ENCODE measurements around the gene TOM1. TPM values are rescaled to one million over a fixed set of nuclear protein-coding genes. Genes with fewer than 3 reads are reported as not detected.

Gene TOM1
- total RNA-seq, 1 donor from 2014 or later: 78.6 TPM

DNA sequence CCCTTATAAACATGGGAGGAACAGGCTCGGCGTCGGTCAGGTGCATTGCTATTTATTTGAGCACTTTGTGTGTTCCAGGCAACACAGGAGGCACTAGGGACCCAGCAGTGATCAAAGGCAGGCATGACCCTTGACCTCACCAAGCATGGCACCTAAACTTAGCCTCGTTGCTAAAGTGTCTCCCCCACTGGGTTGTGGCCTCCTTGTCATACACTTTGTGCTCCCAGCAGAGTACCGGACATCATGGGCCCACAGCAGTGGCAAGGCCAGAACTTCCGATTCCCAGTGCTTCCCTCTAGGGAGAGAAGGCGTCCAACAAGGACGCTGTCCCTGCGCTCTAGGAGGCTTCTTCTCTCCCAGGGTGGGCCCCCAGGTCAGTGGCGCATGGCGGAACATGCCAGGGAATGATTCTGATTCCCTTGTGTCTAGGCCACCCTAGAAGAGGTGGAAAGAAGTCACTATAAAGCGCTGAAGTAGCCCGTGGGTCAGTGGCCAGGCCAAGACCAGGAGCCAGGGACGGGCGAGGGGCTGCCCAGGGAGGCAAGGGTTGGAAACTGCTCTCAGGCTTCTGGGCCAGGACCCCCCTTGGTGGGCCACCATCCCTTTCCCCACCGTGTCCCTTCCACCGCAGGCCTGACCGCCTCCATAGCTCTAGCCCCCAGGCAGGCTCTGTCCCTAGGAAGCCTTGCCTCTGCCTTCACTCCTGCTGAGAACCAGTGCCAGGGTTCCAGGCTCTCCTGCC, 19.7 kb downstream of the TOM1 start:
- intact Hi-C loops (cut with micrococcal nuclease): no loop called here

DNA sequence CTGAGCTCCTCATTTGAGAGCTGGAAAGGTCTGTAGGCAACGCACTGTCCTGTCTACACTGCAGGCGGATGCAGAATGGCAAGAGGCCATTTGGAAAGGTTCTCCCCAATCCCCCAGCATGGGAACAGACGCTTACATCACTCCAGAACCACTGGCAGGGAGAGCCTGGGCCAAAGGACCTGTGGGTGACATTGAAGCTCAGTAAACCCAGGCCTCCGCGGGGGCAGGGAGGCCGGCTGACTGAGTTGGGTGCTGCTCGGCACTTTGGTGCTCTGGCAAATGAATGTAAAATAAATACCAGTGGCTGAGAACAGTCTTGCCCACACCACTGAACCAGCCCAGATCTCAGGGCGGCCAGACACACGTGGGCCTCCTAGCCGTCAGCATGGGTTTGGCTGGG, 22.4 kb downstream of the TOM1 start:
- peak; percentile 63 for DNase-seq
- ATAC-seq: peak; percentile 85
- intact Hi-C loops (cut with micrococcal nuclease): no loop called here

More for the DNA sequence above, 19.7 kb downstream of the TOM1 start:
- ATAC-seq: no peak
- DNase-seq: peak; percentile 18

GRCh38 chr22:35322893-35323292, 23.2 kb downstream of the TOM1 start:
- ATAC-seq (no peak), DNase-seq (no peak)
- intact Hi-C loops (cut with micrococcal nuclease): no loop called here

DNA sequence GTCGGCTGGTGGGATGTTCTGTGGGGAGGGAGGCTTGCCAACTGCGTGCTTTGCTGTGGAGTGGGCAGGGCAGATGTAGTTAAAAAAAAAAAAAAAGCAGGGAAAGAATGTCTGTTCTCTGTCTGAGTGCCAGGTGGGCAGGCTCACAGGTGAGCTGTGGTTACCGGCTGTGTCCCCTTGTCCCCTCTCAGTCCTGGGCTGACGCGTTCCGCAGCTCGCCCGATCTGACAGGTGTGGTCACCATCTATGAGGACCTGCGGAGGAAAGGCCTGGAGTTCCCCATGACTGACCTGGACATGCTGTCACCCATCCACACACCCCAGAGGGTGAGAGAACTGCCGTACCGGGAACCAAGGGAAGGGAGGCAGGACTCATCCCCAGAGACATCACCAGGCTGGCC, 23.6 kb downstream of the TOM1 start:
- intact Hi-C loops (cut with micrococcal nuclease): no loop called here
- ATAC-seq: no peak
- DNase-seq: no peak

DNA sequence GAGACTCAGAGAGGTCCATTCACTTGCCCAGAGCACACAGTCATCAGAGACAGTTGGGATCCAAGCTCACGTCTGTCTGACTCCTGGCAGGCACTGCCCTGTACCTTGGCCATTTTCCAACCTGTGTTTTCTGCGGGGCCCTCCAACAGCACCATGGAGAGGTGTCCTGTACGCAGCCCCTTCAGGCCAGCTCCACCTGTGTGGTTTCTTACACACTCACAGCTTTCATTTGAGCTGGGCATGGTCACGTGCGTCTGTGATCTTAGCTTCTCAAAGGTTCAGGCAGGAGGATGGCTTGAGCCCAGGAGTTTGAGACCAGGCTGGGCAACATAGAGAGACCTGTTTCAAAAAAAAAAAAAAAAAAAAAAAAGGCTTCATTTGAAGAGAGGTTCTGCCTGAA, 24.4 kb downstream of the TOM1 start:
- no peak for ATAC-seq
- no peak for DNase-seq
- intact Hi-C loops (cut with micrococcal nuclease): no loop called here

DNA sequence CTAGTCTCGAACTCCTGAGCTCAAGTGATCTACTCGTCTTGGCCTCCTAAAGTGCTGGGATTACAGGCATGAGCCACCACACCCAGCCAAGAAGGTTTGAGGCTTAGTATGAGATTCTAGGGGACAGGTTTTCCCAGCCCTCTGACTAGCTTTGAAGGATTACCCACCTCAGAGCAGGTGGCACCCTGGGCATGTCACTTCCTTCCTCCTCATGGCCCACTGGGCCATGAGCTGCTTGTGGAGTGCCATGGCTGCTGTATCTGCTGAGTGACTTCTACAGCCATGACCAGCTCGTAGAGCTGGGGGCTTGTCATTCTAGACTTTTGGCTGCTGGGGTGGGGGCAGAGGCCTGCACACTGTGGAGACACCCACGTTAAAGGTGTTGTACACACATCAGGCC, 25.1 kb downstream of the TOM1 start:
- no peak for DNase-seq
- ATAC-seq: no peak

GRCh38 chr22:35325209-35325608, 25.5 kb downstream of the TOM1 start:
- intact Hi-C loops (cut with micrococcal nuclease): no loop called here
- DNase-seq (no peak), ATAC-seq (no peak)

More for the DNA sequence above, 25.1 kb downstream of the TOM1 start:
- intact Hi-C loops (cut with micrococcal nuclease): no loop called here

- ATAC-seq (no peak), DNase-seq (peak; percentile 27)
- intact Hi-C loops (cut with micrococcal nuclease): no loop called here
Observed at GRCh38 chr22:35326854-35327562, 27.3 kb downstream of the TOM1 start.

DNA sequence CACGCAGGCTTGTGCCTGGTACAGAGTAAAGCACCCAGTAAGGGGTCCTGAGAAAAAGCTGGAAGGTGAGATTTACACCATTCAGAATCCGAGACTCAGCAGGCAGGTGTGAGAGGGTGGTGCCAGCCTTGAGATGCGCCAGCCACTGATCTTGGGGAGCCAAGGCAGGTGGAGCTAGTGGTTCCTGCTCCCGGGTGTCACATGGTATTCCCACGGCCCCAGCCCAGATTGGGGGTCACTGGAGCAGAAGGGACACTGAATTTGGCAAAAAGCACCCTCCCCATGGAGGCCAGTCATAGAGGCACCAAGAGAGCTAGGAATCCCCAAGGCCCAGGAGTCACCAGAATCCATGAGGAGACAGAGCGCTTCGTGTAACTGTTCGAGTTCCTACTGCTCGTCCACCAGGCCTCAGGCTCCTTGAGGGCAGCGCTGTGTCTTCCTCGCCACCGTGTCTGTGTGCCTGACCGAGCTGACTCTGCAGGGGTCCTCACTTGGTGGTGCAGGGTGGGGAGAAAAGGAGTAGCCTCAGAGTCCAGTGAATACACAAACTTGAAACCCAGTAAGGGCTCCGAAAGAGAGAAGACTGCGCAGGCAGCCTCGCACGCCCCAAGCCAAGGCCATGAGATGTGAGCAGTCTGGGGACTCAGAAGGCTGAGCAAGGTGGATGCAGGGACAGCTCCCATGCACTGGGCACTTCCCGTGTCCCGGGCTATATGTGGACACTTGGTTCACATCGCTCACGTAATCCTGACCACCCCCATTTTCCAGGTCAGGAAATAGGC, 28.2 kb downstream of the TOM1 start:
- intact Hi-C loops (cut with micrococcal nuclease): no loop called here
- ATAC-seq: no peak
- DNase-seq: peak; percentile 26

DNA sequence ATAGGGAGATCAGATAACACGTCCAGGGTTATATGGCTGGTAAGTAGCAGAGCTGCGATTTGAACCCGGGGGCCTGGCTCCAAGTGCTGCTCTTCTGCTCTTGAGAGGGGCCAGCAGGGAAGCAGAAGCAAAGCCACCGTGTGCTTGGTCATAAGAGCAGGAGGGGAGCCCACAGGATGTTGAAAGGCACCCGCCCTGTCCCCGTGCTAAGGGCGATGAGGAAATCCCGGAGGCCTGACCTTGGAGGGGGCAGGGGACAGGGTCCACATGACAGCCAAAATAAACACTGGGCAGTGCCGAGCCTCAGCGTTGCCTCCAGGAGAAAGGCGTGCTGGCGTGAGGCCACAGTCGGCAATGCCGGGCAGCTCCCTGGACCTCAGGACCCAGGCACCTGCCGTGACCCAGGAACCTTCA, 28.8 kb downstream of the TOM1 start:
- intact Hi-C loops (cut with micrococcal nuclease): no loop called here
- peak; percentile 16 for ATAC-seq
- peak; percentile 47 for DNase-seq

GRCh38 chr22:35329114-35329847, 29.6 kb downstream of the TOM1 start:
- DNase-seq (no peak), ATAC-seq (no peak)
- intact Hi-C loops (cut with micrococcal nuclease): no loop called here

DNA sequence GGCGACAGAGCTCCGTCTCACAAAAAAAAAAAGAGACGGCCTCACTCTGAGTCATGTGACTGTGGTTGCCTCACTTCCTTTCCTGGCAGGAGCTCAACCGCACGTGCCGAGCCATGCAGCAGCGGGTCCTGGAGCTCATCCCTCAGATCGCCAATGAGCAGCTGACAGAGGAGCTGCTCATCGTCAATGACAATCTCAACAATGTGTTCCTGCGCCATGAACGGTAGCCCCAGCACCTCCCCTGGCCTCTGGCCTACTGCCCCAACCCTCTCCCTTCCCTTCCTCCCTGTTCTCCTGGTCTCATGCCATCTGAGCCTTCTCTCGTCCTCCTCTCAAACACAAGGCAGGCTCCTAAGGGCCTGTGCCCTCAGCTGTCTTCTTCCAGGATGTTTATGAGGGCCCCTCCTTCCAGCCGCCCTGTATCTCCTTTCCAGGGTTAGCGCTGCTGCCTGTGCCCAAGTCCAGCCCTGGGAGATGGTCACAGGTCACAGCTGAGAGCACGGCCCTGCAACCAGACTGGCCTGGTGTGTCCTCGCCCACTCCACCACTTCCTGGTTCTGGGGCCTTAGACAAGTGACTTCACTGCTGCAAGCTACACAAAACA, 30.7 kb downstream of the TOM1 start:
- intact Hi-C loops (cut with micrococcal nuclease): no loop called here
- DNase-seq (peak; percentile 91), ATAC-seq (peak; percentile 89)

GRCh38 chr22:35332278-35332677, 32.6 kb downstream of the TOM1 start:
- ATAC-seq (peak; percentile 3), DNase-seq (no peak)
- intact Hi-C loops (cut with micrococcal nuclease): no loop called here

GRCh38 chr22:35333220-35333619, 33.5 kb downstream of the TOM1 start:
- intact Hi-C loops (cut with micrococcal nuclease): no loop called here
- DNase-seq (no peak), ATAC-seq (no peak)

DNA sequence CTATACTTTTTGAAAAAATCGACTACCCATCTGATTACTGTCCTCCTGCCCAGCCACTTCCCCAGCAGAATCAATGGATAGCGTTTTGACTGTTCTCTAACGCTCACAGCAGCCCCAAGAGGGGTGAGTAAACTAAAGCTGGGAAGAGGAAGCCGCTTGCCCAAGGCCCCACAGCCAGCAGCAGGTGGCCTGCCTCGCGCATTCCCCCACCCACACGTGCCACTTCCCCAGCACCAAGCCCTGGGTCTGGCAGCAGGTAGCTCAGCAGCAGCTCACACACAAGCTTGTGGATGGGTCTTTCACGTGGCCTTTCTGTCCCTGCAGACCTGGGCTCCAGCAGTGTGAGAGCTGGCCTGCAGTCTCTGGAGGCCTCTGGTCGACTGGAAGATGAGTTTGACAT, 34.3 kb downstream of the TOM1 start:
- no peak for ATAC-seq
- intact Hi-C loops (cut with micrococcal nuclease): no loop called here
- DNase-seq: no peak

DNA sequence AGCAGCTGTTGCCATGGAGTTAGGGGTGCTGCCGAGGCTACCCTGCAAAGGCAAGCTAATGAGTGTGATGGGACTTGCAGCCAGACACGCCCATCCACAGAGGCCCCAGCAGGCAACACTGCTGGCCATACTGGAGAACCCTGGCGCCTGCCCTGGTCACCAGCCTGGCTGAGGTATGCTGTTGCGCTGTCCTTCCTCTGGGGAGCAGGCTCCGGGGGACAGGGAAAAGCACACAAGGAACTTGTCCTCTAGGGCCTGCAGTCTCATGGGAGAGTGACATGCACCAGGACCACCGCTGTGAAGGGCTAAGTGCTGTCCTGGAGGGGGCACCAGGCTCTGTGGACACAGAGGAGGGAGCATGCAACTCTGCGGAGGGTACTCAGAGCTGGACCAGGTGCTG, 35.8 kb downstream of the TOM1 start:
- DNase-seq: no peak
- no peak for ATAC-seq
- intact Hi-C loops (cut with micrococcal nuclease): no loop called here

DNA sequence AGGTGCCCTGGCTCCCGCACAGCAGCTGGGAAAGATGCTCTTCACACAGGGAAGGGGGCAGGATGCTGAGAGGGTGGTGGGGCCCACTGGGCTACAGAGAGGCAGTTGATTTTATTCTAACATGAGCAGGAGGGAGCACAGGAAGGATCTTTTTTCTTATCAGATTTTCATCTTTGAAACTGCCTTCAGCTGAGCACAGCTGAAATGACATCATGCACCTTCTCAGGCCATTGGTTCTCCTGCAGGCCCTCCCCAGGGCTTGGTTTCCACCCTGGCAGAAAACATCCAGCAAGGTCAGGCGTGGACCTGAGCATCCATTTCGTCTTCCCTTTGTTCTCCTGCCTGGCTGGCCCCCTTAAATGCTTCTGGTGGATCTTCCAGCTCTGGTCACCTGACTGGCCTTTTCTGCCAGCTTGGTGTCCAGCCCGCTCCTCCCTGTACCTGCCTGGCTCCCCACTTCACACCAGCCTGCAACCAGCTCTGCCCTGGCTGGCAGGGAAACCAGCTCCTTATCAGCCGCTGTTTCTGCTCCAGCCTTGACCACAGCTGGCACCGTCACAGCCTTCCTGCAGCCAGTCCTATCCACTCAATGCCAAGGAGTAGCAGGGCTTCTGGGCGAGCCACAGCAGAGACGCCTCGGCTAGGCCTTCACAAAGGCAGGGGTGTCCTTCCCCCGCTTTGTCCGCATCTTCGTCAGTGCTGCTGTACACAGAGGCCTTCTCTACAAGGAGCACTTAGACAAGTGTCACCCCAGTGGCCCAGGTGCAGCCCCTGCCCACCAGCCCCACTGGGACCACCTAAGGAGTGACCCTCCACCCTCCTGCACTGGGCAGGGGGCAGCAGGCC, 36.5 kb downstream of the TOM1 start:
- DNase-seq: peak; percentile 83

DNA sequence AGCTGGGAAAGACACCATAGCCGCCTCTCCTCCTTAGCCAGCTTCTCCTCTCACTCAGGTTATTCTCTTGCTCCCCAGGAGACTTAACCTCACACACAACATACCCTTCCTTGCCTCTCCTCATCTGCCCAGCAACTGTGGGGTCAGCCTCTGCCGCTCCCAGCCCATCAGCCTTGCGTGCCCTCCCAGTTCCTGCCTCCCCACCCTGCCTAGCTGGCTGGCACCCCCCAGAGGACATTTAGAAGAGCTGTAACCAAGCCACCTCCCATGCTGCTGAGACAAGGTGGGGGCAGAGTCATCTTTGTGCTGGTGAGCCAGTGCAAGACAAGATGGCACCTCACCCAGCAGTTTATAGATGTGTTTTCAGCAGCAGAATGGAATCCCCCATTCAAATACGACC, 38.2 kb downstream of the TOM1 start:
- peak; percentile 26 for DNase-seq

More for the DNA sequence above, 36.5 kb downstream of the TOM1 start:
- intact Hi-C loops (cut with micrococcal nuclease): no loop called here
- ATAC-seq: peak; percentile 85

More for the DNA sequence above, 38.2 kb downstream of the TOM1 start:
- no peak for ATAC-seq
- intact Hi-C loops (cut with micrococcal nuclease): no loop called here

All from left ventricle myocardium superior (tissue), 1 donor.